ENCODE measurements around the gene GDF7. TPM values are rescaled to one million over a fixed set of nuclear protein-coding genes. Genes with fewer than 3 reads are reported as not detected.

Gene GDF7
- total and polyA plus RNA-seq, 2 donors from 2014 or later = 1.8 to 12.5 TPM

DNA sequence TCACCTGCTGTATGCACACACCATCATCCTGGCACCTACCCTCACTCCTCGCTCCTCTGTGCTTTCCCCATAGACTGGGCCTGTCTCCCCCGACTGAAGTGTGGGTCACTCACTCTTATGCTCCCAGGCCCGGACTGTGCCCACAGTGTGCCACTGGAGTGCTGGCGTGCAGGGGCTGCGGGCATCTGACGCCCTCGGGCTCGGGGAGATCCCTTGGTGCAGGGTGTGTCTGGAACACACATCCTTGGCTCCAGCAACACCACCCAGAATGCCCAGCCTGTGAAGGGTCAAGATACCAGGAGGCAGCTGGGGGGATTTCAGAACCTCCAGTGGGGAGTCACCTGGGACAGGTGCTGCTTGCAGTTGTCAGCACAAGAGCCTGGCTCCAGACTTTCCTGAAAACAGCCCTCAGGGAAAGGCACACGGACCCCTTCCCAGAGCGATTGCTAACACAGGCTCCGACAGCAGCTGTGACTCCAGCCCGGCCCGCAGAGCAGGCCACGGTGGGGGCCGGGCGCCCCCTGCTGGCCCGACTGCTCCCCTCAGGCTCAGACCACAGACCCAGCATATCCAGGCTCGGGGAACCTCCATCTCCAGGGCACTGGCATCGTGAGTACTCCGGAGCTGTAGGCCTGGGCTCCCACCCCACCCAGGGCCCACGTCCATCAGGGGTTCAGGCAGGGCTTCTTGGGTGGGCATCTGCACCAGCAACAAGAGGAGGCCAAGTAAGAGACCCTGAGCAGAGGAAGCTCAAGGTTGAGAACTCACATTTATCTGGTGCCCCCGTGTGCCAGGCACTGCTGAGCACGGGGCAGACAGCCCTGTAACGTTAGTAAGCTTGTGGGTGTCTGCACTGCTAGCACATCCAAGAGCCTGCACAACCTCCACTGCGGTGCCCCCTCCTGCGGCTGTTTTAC lies 24.6 kb upstream of the GDF7 start:
- H3K36me3 ChIP-seq (ENCODE audit: control insufficient read depth in 2 of 3, insufficient read depth in 3 of 3, low read length in 3 of 3) = peaks cover 0 to 27% (median 12%) of the 10 kb centered on the region in 3 donors
- peak overlapping the region in 1 of 3 donors; percentile 21 for H3K9ac ChIP-seq (ENCODE audit: low read length in 3 of 3)

DNA sequence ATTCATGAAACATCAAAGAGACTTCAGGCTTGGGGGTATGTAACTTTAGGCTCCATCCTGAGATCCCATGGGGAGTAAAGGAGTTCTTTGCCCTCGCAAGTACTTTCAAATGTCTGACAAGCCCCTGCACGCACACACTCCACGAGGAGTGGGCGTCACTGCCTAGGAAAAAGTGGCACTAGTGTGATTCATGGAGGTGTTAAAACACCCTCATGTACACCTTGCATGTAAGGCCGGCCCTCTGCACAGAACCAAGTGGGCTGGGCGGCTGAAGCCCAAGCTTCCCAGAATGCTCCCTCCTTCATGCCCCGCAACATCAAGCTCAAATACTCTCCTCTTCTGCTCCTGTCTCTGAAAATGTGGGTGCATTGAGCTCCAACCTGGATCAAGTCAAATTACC lies 23.9 kb upstream of the GDF7 start:
- Histone ChIP-seq H3K27me3 (ENCODE audit: control insufficient read depth, insufficient read depth, low read length) (no peaks in the 10 kb centered on the region), H3K9me3 (ENCODE audit: control insufficient read depth in 2 of 3, insufficient read depth in 1 of 3, low read length in 3 of 3) (no peaks in the 10 kb centered on the region), H3K36me3 (ENCODE audit: control insufficient read depth in 2 of 3, insufficient read depth in 3 of 3, low read length in 3 of 3) (peaks cover 0 to 26% (median 12%) of the 10 kb centered on the region in 3 donors), H3K9ac (ENCODE audit: low read length in 3 of 3) (no peak overlapping the region), H3K4me1 (ENCODE audit: control insufficient read depth in 2 of 3, insufficient read depth in 2 of 3, low read depth in 1 of 3, low read length in 3 of 3) (peaks cover 0 to 13% (median under 1%) of the 10 kb centered on the region in 3 donors), H3K27ac (ENCODE audit: low read depth in 2 of 2, low read length in 2 of 2) (no peak overlapping the region), H3K4me3 (ENCODE audit: low read length in 3 of 3) (no peak overlapping the region)
- TF ChIP-seq, protein P1, sequence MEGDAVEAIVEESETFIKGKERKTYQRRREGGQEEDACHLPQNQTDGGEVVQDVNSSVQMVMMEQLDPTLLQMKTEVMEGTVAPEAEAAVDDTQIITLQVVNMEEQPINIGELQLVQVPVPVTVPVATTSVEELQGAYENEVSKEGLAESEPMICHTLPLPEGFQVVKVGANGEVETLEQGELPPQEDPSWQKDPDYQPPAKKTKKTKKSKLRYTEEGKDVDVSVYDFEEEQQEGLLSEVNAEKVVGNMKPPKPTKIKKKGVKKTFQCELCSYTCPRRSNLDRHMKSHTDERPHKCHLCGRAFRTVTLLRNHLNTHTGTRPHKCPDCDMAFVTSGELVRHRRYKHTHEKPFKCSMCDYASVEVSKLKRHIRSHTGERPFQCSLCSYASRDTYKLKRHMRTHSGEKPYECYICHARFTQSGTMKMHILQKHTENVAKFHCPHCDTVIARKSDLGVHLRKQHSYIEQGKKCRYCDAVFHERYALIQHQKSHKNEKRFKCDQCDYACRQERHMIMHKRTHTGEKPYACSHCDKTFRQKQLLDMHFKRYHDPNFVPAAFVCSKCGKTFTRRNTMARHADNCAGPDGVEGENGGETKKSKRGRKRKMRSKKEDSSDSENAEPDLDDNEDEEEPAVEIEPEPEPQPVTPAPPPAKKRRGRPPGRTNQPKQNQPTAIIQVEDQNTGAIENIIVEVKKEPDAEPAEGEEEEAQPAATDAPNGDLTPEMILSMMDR (IDR thresholded peaks at IDR 0.05; ENCODE audit: borderline replicate concordance, extremely low read depth, insufficient read depth) = no peak
- peak in 1 of 5 donors; percentile 41 for DNase-seq
- intact Hi-C loops (cut with DNase I) = no loop called here
- no peak for FAIRE-seq

More for the DNA sequence above, 24.6 kb upstream of the GDF7 start:
- peak; percentile 81 to 89 (median 85) for DNase-seq
- no peaks in the 10 kb centered on the region for H3K9me3 ChIP-seq (ENCODE audit: control insufficient read depth in 2 of 3, insufficient read depth in 1 of 3, low read length in 3 of 3)
- H3K4me3 ChIP-seq (ENCODE audit: low read length in 3 of 3) = no peak overlapping the region
- H3K27ac ChIP-seq (ENCODE audit: low read depth in 2 of 2, low read length in 2 of 2) = no peak overlapping the region
- TF ChIP-seq, protein P1 (IDR thresholded peaks at IDR 0.05; ENCODE audit: borderline replicate concordance, extremely low read depth, insufficient read depth) = peak; percentile 95
- no peak for FAIRE-seq
- intact Hi-C loops (cut with DNase I) = no loop called here
- H3K4me1 ChIP-seq (ENCODE audit: control insufficient read depth in 2 of 3, insufficient read depth in 2 of 3, low read depth in 1 of 3, low read length in 3 of 3) = peaks cover 0 to 9% (median 0%) of the 10 kb centered on the region in 3 donors
- H3K27me3 ChIP-seq (ENCODE audit: control insufficient read depth, insufficient read depth, low read length) = no peaks in the 10 kb centered on the region

DNA sequence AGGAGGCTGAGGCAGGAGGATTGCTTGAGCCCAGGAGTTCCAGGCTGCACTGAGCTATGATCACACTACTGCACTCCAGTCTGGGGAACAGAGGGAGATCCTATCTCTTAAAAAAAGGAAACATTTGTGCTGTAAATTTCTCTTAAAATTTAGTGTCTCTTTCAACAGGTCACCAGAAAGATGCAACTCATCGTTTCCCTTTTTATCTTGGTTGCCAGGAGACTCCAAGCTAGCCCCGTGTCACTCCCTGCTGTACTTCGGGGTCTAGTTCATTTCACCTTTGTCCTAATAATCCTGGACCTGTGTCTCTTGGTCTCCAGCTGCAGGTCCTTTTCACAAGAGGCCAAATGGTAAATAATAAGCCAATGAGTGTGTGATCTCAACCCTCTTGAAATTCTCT lies 23.1 kb upstream of the GDF7 start:
- TF ChIP-seq, protein P1 (IDR thresholded peaks at IDR 0.05; ENCODE audit: borderline replicate concordance, extremely low read depth, insufficient read depth) = no peak
- no peaks in the 10 kb centered on the region for H3K9me3 ChIP-seq (ENCODE audit: control insufficient read depth in 2 of 3, insufficient read depth in 1 of 3, low read length in 3 of 3)
- H3K9ac ChIP-seq (ENCODE audit: low read length in 3 of 3) = no peak overlapping the region
- H3K4me1 ChIP-seq (ENCODE audit: control insufficient read depth in 2 of 3, insufficient read depth in 2 of 3, low read depth in 1 of 3, low read length in 3 of 3) = peaks cover 0 to 20% (median 8%) of the 10 kb centered on the region in 3 donors
- no peak overlapping the region for H3K4me3 ChIP-seq (ENCODE audit: low read length in 3 of 3)
- FAIRE-seq = no peak
- intact Hi-C loops (cut with DNase I) = no loop called here
- H3K27ac ChIP-seq (ENCODE audit: low read depth in 2 of 2, low read length in 2 of 2) = no peak overlapping the region
- DNase-seq = no peak
- peaks cover 0 to 24% (median 12%) of the 10 kb centered on the region in 3 donors for H3K36me3 ChIP-seq (ENCODE audit: control insufficient read depth in 2 of 3, insufficient read depth in 3 of 3, low read length in 3 of 3)
- no peaks in the 10 kb centered on the region for H3K27me3 ChIP-seq (ENCODE audit: control insufficient read depth, insufficient read depth, low read length)

Measured in kidney (tissue), 14 donors.